Stimulated activated CD8-positive, alpha-beta memory T cell treated with anti-CD3 and anti-CD28 coated beads, Interleukin-12 subunit alpha, Interleukin-12 subunit beta, amount 100 ng/mL, for 4 hours (primary cell): Measurements from ENCODE around the gene GLMN.
"Not testable (repeated sequence)": the region's sequence is repeated elsewhere in the genome, so short reads cannot be mapped to it uniquely, and the experiment has no call there.

Experiments used
- DNase-seq: peaks from one replicate; pipeline ENCODE4 v3.0.0-alpha.2; 2020; ENCODE audit warnings: low read depth

Gene GLMN

GRCh38 chr1:92298213-92298572, 594 bp downstream of the GLMN start:
- no peak for DNase-seq

GRCh38 chr1:92291372-92291999, 7.3 kb downstream of the GLMN start:
- no peak for DNase-seq

GRCh38 chr1:92281411-92281810, 17.4 kb downstream of the GLMN start:
- DNase-seq: not testable (repeated sequence)

GRCh38 chr1:92279781-92280180, 19.0 kb downstream of the GLMN start:
- DNase-seq: not testable (repeated sequence)

- DNase-seq: no peak
Measured at GRCh38 chr1:92277105-92277723, 21.6 kb downstream of the GLMN start.

- no peak for DNase-seq
Measured at GRCh38 chr1:92276082-92276481, 22.7 kb downstream of the GLMN start.

- no peak for DNase-seq
Measured at GRCh38 chr1:92274939-92275338, 23.8 kb downstream of the GLMN start.

- no peak for DNase-seq
Measured at GRCh38 chr1:92273039-92273438, 25.7 kb downstream of the GLMN start.

GRCh38 chr1:92262516-92262915, 36.3 kb downstream of the GLMN start:
- no peak for DNase-seq

GRCh38 chr1:92259350-92259749, 39.4 kb downstream of the GLMN start:
- DNase-seq: no peak

GRCh38 chr1:92254714-92255113, 44.1 kb downstream of the GLMN start:
- not testable (repeated sequence) for DNase-seq

GRCh38 chr1:92244376-92244775, 54.4 kb downstream of the GLMN start:
- no peak for DNase-seq

- no peak for DNase-seq
Measured at GRCh38 chr1:92240034-92240433, 58.8 kb downstream of the GLMN start.

- DNase-seq: no peak
Measured at GRCh38 chr1:92230736-92231135, 68.1 kb downstream of the GLMN start.

GRCh38 chr1:92228401-92228800, 70.4 kb downstream of the GLMN start:
- DNase-seq: no peak

GRCh38 chr1:92219028-92219427, 79.8 kb downstream of the GLMN start:
- DNase-seq: no peak

GRCh38 chr1:92218559-92218958, 80.2 kb downstream of the GLMN start:
- no peak for DNase-seq

GRCh38 chr1:92217721-92218120, 81.1 kb downstream of the GLMN start, which contains the start of gene C1orf146:
Gene C1orf146 (plus strand): TSS chr1:92217915. CDS start chr1:92231421, 13,506 bp downstream.
- no peak for DNase-seq

- no peak for DNase-seq
Measured at GRCh38 chr1:92211166-92211565, 87.6 kb downstream of the GLMN start.

GRCh38 chr1:92210701-92211100, 88.1 kb downstream of the GLMN start:
- no peak for DNase-seq

GRCh38 chr1:92203105-92203504, 95.7 kb downstream of the GLMN start:
- DNase-seq: no peak

GRCh38 chr1:92201973-92202372, 96.8 kb downstream of the GLMN start:
- no peak for DNase-seq
